Measurements from ENCODE around the gene MALRD1.

Gene MALRD1

DNA sequence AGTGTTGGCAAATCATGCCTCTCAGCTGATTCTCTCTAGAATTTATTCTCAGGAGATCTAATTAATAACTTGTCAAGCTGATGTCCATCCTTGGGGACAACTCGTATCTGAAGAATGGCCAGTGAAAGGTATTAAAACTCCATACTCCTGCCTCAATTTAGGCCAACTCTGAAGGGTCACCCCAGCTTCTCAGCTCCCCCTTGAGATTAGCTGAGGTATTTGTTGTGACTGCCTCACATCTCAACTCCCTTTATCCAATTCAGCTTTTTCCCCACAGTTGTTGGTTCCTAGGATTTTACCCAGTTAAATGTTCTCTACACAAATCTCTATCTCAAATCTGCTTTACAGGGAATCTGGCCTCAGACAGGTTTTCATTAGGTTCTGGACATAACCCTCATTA lies 182.4 kb downstream of the MALRD1 start:
- DNase-seq, result no peak

- DNase-seq, result no peak
Measured at GRCh38 chr10:19245889-19246752, 197.5 kb downstream of the MALRD1 start.

- DNase-seq, result no peak
Measured at GRCh38 chr10:19247843-19248242, 199.2 kb downstream of the MALRD1 start.

- no peak for DNase-seq
Measured at GRCh38 chr10:19250546-19250945, 201.9 kb downstream of the MALRD1 start.

GRCh38 chr10:19252531-19252930 lies 203.9 kb downstream of the MALRD1 start:
- no peak for DNase-seq

DNA sequence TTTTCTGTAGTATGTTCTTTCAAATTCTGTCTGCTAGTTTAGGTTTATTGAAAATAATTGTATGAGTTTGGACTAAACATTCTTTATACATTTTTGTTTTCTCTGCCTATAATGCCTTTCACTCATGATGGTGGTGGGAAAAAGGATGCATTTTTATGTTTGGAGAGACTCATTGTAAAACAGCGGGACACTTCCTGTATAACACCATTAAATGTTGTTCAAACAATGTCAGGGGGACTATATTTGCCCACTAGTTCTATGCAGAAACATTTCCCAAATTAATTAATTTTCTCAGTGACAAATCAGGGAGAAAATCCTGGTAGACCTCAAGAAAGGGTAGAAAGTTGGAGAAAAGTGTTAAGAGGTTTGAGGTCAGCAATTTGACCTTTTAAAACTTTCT lies 207.7 kb downstream of the MALRD1 start:
- DNase-seq, result no peak

GRCh38 chr10:19263262-19263661 lies 214.7 kb downstream of the MALRD1 start:
- no peak for DNase-seq

DNA sequence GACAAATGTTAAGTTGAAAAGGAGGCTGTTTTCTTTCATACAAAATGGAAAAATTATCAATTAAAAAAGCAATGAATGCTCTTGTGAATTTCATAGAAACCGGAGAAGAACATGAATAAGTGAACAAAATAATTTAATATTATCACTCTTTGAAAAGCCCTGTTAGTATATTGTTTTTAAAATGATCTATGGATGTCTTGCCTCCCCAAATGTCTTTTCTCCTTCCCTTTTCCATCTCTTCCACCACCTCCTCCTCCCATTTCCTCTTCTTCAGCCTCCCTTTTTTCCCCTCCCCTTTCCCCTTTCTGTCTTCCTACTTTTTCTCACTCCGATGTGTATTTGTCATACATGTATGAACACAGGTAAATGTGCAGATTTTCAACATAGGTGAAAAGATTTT lies 234.7 kb downstream of the MALRD1 start:
- DNase-seq, result no peak

DNA sequence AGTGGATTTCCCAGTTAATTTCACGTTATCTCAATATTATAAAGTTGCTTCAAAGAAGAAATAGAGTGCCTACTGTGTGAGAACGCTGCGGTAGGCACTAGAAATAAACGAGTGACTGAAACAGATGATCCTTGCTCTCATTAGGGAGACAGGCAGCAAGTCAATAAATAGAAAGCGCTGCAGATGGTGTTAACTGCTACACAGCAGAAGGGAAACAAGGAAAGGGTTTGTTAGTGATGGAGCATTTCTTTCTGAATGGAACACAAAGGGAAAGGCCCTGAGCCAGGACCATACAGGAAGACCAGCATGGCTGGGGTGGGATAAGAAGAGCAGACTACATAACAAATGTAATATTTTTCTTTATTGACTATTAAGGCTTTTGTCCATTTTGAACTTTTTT lies 235.2 kb downstream of the MALRD1 start:
- DNase-seq, result no peak

DNA sequence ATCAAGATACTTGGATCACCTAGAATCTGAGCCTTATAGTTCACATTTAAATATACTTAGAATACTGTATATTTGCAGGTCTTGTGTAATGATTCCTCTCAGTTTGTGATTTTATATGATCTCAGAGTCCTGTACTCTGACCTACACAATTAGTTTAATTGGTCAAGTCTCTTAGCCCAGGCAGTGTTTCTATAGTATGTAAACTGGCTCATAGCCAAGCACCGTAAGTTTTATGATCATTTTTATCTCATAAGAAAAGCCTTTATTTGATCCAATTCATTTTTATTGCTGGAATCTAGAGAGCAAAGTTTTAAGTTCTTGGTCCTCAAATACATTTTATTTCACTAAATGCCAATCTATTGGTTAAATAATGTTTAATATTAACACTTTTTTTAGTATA lies 242.2 kb downstream of the MALRD1 start:
- DNase-seq, result no peak

GRCh38 chr10:19294233-19294632 lies 245.6 kb downstream of the MALRD1 start:
- DNase-seq, result no peak

GRCh38 chr10:19299645-19300044 lies 251.0 kb downstream of the MALRD1 start:
- no peak for DNase-seq

DNA sequence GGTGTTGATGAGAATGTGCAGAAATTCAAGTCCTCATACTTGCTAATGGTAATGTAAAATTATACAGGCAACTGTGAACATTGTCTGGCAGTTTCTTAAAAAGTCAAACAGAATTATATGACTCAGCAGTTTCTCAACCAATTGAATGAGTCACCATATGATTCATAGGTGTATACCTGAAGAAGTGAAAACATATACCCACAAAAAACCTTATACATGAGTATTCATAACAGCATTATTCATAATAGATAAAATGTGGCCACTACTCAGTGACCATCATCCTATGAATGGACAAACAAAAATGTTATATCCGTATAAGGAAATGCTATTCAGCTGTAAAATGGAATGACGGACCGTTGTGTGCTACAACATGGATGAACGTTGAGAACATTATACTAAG lies 253.5 kb downstream of the MALRD1 start:
- no peak for DNase-seq

DNA sequence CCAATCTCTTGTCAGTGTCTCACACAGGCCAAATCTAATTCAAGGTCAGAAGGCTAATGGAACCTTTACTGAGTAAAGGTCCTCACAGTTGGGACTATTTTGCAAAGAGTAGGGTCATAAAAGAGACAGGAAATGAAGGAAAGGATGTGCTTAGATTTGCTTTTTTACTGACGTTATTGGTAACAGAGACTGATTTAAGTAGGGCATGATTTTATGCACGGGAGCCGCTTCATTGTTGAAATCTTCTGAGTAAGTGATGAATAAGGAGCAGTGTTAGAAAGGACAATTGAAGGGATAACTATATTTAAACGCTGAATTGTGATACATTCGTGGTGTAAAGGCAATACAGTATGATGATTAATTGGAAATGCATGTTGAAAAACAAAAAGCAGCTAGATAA lies 261.5 kb downstream of the MALRD1 start:
- DNase-seq, result no peak

DNA sequence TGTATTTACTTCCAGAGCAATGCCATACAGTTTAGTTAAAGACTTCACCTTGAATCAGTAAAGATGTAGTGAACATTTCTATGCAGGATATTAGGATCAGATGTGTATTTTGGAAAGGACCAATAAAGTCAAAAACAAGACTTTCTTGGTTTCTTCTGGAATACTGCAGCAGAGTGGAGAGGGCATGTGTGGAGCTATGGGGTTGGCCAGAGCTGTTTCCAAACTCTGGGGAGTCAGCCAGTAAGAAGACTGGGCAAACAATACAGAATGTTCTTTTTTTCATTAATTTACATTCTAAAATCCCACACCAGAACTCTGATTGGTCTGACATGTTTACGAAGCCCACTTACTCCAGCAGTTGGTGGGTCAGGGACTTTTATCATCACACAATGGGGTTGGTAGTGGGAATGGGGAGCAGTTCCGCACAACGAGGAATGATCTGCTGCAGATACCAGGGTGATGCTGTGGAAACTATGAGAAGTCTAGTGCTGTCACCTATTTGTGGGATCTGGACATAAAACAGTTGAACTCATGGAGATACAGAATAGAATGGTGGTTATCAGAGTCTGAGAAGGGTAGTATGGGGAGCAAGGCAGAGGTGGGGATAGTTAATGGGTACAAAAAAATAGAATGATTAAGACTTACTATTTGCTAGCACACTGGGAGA lies 267.7 kb downstream of the MALRD1 start:
- no peak for DNase-seq

DNA sequence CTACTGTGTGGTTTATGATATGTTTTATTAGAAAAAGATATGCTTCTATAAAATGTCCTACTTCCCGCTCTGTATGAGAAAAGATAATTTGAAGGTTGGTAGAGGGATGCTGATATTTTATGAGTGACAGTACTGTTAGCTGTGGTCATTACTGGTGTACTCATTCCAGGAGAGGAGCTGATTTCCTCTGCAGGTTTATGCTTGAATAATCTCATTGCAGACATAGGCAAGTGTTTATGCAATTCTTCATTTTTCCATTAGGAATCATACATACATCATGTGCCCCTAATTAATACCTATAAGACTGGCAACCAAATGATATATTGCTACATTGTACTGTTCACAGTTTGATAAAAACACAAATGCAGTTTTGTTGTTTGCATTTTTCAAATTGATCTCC lies 269.4 kb downstream of the MALRD1 start:
- DNase-seq, result no peak

DNA sequence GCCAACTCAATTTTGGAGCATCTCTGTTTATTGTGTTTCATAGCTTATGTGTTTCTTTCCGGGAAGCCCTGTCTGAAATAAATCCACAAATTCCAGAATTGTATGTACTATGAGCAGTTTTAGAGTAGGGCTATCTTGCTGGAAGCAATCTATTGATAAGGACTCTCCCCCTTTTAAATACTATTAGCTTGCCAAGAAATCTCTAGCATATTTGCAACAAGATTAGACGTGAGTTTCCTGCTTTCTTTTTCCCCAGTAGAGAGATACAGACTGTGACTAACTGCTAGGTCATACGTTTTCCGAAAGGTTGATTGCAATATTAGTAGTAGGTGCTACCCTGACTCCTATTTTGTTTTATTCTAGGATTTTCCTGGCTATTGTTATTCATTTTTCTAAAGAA lies 277.0 kb downstream of the MALRD1 start:
- no peak for DNase-seq

DNA sequence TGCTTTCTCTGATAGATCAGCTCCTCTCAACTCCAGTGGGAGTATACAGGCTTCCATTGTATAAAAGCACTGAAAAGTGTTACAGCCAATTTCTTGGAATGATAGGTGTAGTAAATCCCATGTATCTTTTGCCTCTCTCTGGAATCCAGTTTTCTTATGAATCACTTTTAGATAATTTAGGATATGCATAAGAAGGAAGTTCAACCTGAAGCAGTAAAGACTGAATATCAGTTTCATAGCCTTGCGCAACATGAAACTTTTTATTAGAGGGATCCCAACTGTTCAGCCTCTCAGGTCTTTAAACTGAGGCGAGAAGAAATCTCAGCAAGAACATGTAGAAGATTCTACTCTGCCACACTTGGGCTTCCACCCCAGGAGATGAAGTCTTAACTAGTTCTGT lies 280.0 kb downstream of the MALRD1 start:
- no peak for DNase-seq

GRCh38 chr10:19329475-19329874 lies 280.9 kb downstream of the MALRD1 start:
- no peak for DNase-seq

GRCh38 chr10:19332304-19332703 lies 283.7 kb downstream of the MALRD1 start:
- DNase-seq, result no peak

- DNase-seq, result no peak
Measured at GRCh38 chr10:19333631-19334030, 285.0 kb downstream of the MALRD1 start.

DNA sequence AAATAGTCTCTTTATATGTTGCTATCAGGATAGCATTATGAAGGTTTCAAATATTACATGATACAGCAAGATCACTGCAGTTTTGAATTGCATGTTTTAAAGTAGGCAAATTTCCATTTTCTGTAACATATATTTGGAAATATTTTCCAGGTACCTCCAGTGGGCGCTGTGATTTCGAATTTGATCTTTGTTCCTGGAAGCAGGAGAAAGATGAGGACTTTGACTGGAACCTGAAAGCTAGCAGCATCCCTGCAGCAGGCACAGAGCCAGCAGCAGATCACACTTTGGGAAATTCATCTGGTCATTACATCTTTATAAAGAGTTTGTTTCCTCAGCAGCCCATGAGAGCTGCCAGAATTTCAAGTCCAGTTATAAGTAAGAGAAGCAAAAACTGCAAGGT lies 299.0 kb downstream of the MALRD1 start:
- no peak for DNase-seq

DNA sequence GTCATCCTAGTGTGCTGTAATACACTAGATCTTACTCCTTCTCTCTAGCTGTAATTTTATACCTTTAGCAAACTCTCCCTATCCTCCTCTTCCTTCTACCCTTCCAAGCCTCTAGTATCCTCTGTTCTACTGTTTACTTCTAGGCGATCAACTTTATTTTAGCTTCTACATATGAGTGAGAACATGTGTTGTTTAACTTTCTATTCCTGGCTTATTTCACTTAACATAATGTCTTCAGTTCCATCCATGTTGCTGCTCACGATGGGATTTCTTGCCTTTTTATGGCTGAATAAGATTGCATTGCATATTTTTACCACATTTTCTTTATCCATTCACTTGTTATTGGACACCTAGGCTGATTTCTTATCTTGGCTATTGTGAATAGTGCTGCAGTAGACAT lies 318.6 kb downstream of the MALRD1 start:
- no peak for DNase-seq

GRCh38 chr10:19373988-19374387 lies 325.4 kb downstream of the MALRD1 start:
- DNase-seq, result no peak
